Stimulated activated CD4-positive, alpha-beta T cell treated with anti-CD3 and anti-CD28 coated beads, TNF-alpha, amount 100 ng/mL, for 4 hours (primary cell): ENCODE results near the gene PTPRG.
"Not testable (repeated sequence)": the region's sequence is repeated elsewhere in the genome, so short reads cannot be mapped to it uniquely, and the experiment has no call there.

Experiments used
- DNase-seq, 3 experiments: peaks; one replicate each; pipeline ENCODE4 v3.0.0-alpha.2; 2020; ENCODE audit warnings: low read depth in 3 of 3

The PTPRG gene

GRCh38 chr3:61724801-61725200 is 163.4 kb downstream of the PTPRG start:
- DNase-seq, result no peak

- DNase-seq, result no peak
Observed at GRCh38 chr3:61725851-61726333, 164.5 kb downstream of the PTPRG start.

- no peak for DNase-seq
Observed at GRCh38 chr3:61727435-61727834, 166.1 kb downstream of the PTPRG start.

- no peak for DNase-seq
Observed at GRCh38 chr3:61729038-61729634, 167.8 kb downstream of the PTPRG start.

GRCh38 chr3:61730056-61730455 is 168.7 kb downstream of the PTPRG start:
- no peak for DNase-seq

- DNase-seq, result no peak
Observed at GRCh38 chr3:61730577-61731231, 169.3 kb downstream of the PTPRG start.

GRCh38 chr3:61733000-61733399 is 171.6 kb downstream of the PTPRG start:
- DNase-seq, result no peak

- DNase-seq, result no peak
Observed at GRCh38 chr3:61733876-61734275, 172.5 kb downstream of the PTPRG start.

GRCh38 chr3:61734749-61735686 is 173.6 kb downstream of the PTPRG start:
- no peak for DNase-seq

- DNase-seq, result no peak
Observed at GRCh38 chr3:61736506-61736905, 175.1 kb downstream of the PTPRG start.

GRCh38 chr3:61739640-61740039 is 178.3 kb downstream of the PTPRG start:
- no peak for DNase-seq

- no peak for DNase-seq
Observed at GRCh38 chr3:61740494-61740893, 179.1 kb downstream of the PTPRG start.

GRCh38 chr3:61741551-61741950 is 180.2 kb downstream of the PTPRG start:
- DNase-seq, result no peak

GRCh38 chr3:61742006-61742405 is 180.6 kb downstream of the PTPRG start:
- no peak for DNase-seq

GRCh38 chr3:61743067-61743466 is 181.7 kb downstream of the PTPRG start:
- DNase-seq, result no peak

- DNase-seq, result no peak
Observed at GRCh38 chr3:61743686-61744242, 182.4 kb downstream of the PTPRG start.

- DNase-seq, result no peak
Observed at GRCh38 chr3:61748288-61748687, 186.9 kb downstream of the PTPRG start.

GRCh38 chr3:61750766-61751165 is 189.4 kb downstream of the PTPRG start:
- no peak for DNase-seq

- DNase-seq, result no peak
Observed at GRCh38 chr3:61758839-61759238, 197.5 kb downstream of the PTPRG start.

GRCh38 chr3:61760783-61761182 is 199.4 kb downstream of the PTPRG start:
- not testable (repeated sequence) for DNase-seq

GRCh38 chr3:61761694-61762430 is 200.5 kb downstream of the PTPRG start:
- no peak for DNase-seq
